HCT116 (cell line): ENCODE data around the gene SDK2.

ENCODE experiments used
- CEBPB ChIP-seq: IDR thresholded peaks from 2 replicates; pipeline ENCODE4 v1.6.1; 2012; ENCODE audit warnings: low read depth
- CTCF ChIP-seq, 3 experiments: fragments of 200-600 bp in 1 of 3; sonication (generic) in 1 of 3; IDR thresholded peaks in 2 of 3; conservative IDR thresholded peaks in 1 of 3; 2 replicates each; pipeline ENCODE4 v1.5.1; 2012 to 2017; ENCODE audit warnings: low read depth in 2 of 3, low read length in 2 of 3, antibody characterized with exemption in 1 of 3, borderline replicate concordance in 1 of 3, control low read depth in 1 of 3, mild to moderate bottlenecking in 1 of 3, mixed read lengths in 1 of 3, mixed run types in 1 of 3, moderate library complexity in 1 of 3; ENCODE audit not compliant: insufficient read depth in 1 of 3
- MAX ChIP-seq: IDR thresholded peaks from 2 replicates; pipeline ENCODE4 v1.6.1; 2012
- POLR2A ChIP-seq: IDR thresholded peaks from 2 replicates; pipeline ENCODE4 v1.7.0; 2011; ENCODE audit warnings: borderline replicate concordance; ENCODE audit not compliant: insufficient read depth, insufficient read length; ENCODE audit errors: extremely low read depth
- POLR2AphosphoS5 ChIP-seq: IDR thresholded peaks from 2 replicates; pipeline ENCODE4 v1.6.1; 2011; ENCODE audit warnings: mild to moderate bottlenecking, low read depth, low read length, moderate library complexity
- RAD21 ChIP-seq: IDR thresholded peaks from 2 replicates; pipeline ENCODE4 v1.6.1; 2012; ENCODE audit warnings: low read depth, mild to moderate bottlenecking
- ZFX ChIP-seq: fragments of 450-650 bp; IDR thresholded peaks from 2 replicates; pipeline ENCODE4 v1.6.1; 2017

- no peak for TF ChIP-seq POLR2A
- no peak for TF ChIP-seq CTCF (IDR thresholded peaks at IDR 0.05 in 2 of 3, conservative IDR thresholded peaks at IDR 0.05 in 1 of 3; ENCODE audit: borderline replicate concordance in 1 of 3, insufficient read depth in 1 of 3, low read depth in 2 of 3, low read length in 2 of 3)
- TF ChIP-seq RAD21 = no peak
- no peak for TF ChIP-seq ZFX
- no peak for TF ChIP-seq MAX
- TF ChIP-seq POLR2AphosphoS5 = no peak
- no peak for TF ChIP-seq CEBPB
Observed at GRCh38 chr17:73434154-73434553, 210.1 kb downstream of the SDK2 start.
